ENCODE measurements around the gene TMEM60. TPM values are rescaled to one million over a fixed set of nuclear protein-coding genes. Genes with fewer than 3 reads are reported as not detected.

The TMEM60 gene
- total and polyA plus RNA-seq, 10 of the 15 experiments (the other 5 are each of a cell fraction or from before 2014, with no cell fraction given), result 13.2 to 94.2 (median 30.2) TPM

GRCh38 chr7:77770316-77770715 lies 27.9 kb downstream of the TMEM60 start:
- WGBS (ENCODE audit: insufficient coverage, insufficient replicate concordance, low lambda C conversion rate, missing lambda C conversion rate), result 85% methylated on average over 8 of the region's 8 CpGs

More at GRCh38 chr7:77770316-77770715, 27.9 kb downstream of the TMEM60 start:
- Histone ChIP-seq H3K9me3 (replicated peaks; ENCODE audit: control insufficient read depth, insufficient read depth, low read length) (no peaks in the 10 kb centered on the region), H3K4me1 (ENCODE audit: control insufficient read depth, insufficient read depth, low read length) (no peaks in the 10 kb centered on the region), H2AFZ (ENCODE audit: control insufficient read depth, low read depth, low read length) (no peak overlapping the region), H3K9ac (ENCODE audit: control insufficient read depth, insufficient read depth, low read length) (no peak overlapping the region), H3K79me2 (ENCODE audit: control insufficient read depth, insufficient read depth, low read length) (no peaks in the 10 kb centered on the region), H4K20me1 (ENCODE audit: control insufficient read depth, insufficient read depth) (no peaks in the 10 kb centered on the region), H3K27me3 (replicated peaks in 1 of 2; ENCODE audit: control insufficient read depth in 2 of 2, insufficient read depth in 2 of 2, low read length in 1 of 2) (no peaks in the 10 kb centered on the region), H3K4me2 (ENCODE audit: control insufficient read depth, insufficient read depth) (no peak overlapping the region), H3K36me3 (ENCODE audit: control insufficient read depth in 2 of 2, insufficient read depth in 2 of 2, low read length in 1 of 2) (peaks cover 0 to 14% of the 10 kb centered on the region in 2 experiments; a peak in 2 of 4 replicates), H3K4me3 (no peak overlapping the region), H3K27ac (ENCODE audit: control insufficient read depth, insufficient read depth) (no peak overlapping the region)
- CTCF ChIA-PET, result no interaction called here
- ATAC-seq, result no peak
- no TSS peak for BruUV-seq (replicated peaks)
- POLR2A ChIA-PET, result no interaction called here
- TF ChIP-seq JUND (IDR thresholded peaks at IDR 0.05; ENCODE audit: low read depth, low read length) (no peak), TCF12 (IDR thresholded peaks at IDR 0.05; ENCODE audit: low read depth, low read length) (no peak), IKZF2 (IDR thresholded peaks at IDR 0.05) (no peak), CBFB (IDR thresholded peaks at IDR 0.05; ENCODE audit: low read depth) (no peak), RAD51 (IDR thresholded peaks at IDR 0.05) (no peak), RBBP5 (conservative IDR thresholded peaks at IDR 0.05) (no peak), SP1 (IDR thresholded peaks at IDR 0.05; ENCODE audit: low read depth, low read length) (no peak), YBX1 (IDR thresholded peaks at IDR 0.05) (no peak), MYB (IDR thresholded peaks at IDR 0.05; ENCODE audit: borderline replicate concordance, low read depth, low read length) (no peak), SMC3 (IDR thresholded peaks at IDR 0.05; ENCODE audit: borderline replicate concordance, low read length) (no peak), SPI1 (IDR thresholded peaks at IDR 0.05; ENCODE audit: borderline replicate concordance, insufficient read depth, low read depth, low read length) (no peak), CEBPB (IDR thresholded peaks at IDR 0.05; ENCODE audit: borderline replicate concordance in 1 of 2, low read depth in 2 of 2, low read length in 2 of 2) (no peak)
- TF ChIP-seq, protein P1, sequence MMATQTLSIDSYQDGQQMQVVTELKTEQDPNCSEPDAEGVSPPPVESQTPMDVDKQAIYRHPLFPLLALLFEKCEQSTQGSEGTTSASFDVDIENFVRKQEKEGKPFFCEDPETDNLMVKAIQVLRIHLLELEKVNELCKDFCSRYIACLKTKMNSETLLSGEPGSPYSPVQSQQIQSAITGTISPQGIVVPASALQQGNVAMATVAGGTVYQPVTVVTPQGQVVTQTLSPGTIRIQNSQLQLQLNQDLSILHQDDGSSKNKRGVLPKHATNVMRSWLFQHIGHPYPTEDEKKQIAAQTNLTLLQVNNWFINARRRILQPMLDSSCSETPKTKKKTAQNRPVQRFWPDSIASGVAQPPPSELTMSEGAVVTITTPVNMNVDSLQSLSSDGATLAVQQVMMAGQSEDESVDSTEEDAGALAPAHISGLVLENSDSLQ (IDR thresholded peaks at IDR 0.05), result no peak
- TF ChIP-seq, protein P2, sequence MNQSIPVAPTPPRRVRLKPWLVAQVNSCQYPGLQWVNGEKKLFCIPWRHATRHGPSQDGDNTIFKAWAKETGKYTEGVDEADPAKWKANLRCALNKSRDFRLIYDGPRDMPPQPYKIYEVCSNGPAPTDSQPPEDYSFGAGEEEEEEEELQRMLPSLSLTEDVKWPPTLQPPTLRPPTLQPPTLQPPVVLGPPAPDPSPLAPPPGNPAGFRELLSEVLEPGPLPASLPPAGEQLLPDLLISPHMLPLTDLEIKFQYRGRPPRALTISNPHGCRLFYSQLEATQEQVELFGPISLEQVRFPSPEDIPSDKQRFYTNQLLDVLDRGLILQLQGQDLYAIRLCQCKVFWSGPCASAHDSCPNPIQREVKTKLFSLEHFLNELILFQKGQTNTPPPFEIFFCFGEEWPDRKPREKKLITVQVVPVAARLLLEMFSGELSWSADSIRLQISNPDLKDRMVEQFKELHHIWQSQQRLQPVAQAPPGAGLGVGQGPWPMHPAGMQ (IDR thresholded peaks at IDR 0.05; ENCODE audit: borderline replicate concordance), result no peak
- no peak for FAIRE-seq
- SMC1A ChIA-PET (ENCODE audit: uncharacterized antibody, unreplicated experiment), result interaction anchor here (1.7 kb wide), 1 partner anchor 11 kb away, joined by 3 read pairs; no protein-coding TSS in a partner anchor
- intact Hi-C loops (cut with micrococcal nuclease; ENCODE audit: unreplicated experiment) (no loop called here), in situ Hi-C loops (cut with MboI) (no loop called here)
- no peak for DNase-seq (ENCODE audit: low read depth, low spot score)
- RAD21 ChIA-PET (ENCODE audit: unreplicated experiment), result interaction anchor here (0.8 kb wide), 1 partner anchor 118 kb away, joined by 3 read pairs; no protein-coding TSS in a partner anchor
